Neuronal stem cell (in vitro differentiated cells): ENCODE results near the gene FNIP2.
A peak's percentile ranks its signal among the peaks of the same experiment; 100 is the strongest.

Experiments
- DNase-seq: peaks from one replicate; pipeline ENCODE4 v3.0.0-alpha.2; 2013; ENCODE audit warnings: low spot score
- H2AFZ ChIP-seq: one replicate; pipeline ENCODE4 v1.6.1; 2013; ENCODE audit warnings: mild to moderate bottlenecking, low read length, inconsistent platforms
- H2AK5ac ChIP-seq: 2 replicates; pipeline ENCODE4 v1.6.1; 2013; ENCODE audit warnings: low read depth, mild to moderate bottlenecking, inconsistent platforms, low read length, moderate library complexity, mixed read lengths
- H2BK120ac ChIP-seq: 2 replicates; pipeline ENCODE4 v1.6.1; 2013; ENCODE audit warnings: low read depth, mild to moderate bottlenecking, inconsistent platforms, low read length, moderate library complexity, mixed read lengths
- H2BK12ac ChIP-seq: one replicate; pipeline ENCODE4 v1.6.1; 2013; ENCODE audit warnings: low read length, inconsistent platforms
- H2BK15ac ChIP-seq: 2 replicates; pipeline ENCODE4 v1.6.1; 2013; ENCODE audit warnings: mild to moderate bottlenecking, low read length, inconsistent platforms, mixed read lengths
- H2BK5ac ChIP-seq: one replicate; pipeline ENCODE4 v1.6.1; 2013; ENCODE audit warnings: inconsistent platforms, mild to moderate bottlenecking, low read length, moderate library complexity
- H3K14ac ChIP-seq: one replicate; pipeline ENCODE4 v1.6.1; 2013; ENCODE audit warnings: low read length, inconsistent platforms
- H3K18ac ChIP-seq: 2 replicates; pipeline ENCODE4 v1.6.1; 2013; ENCODE audit warnings: low read length, inconsistent platforms
- H3K23ac ChIP-seq: 2 replicates; pipeline ENCODE4 v1.6.1; 2013; ENCODE audit warnings: low read depth, mild to moderate bottlenecking, mixed read lengths, low read length, inconsistent platforms; ENCODE audit not compliant: poor library complexity
- H3K27ac ChIP-seq: replicated peaks from 3 replicates; pipeline ENCODE4 v1.5.1; 2013; ENCODE audit warnings: low read length, inconsistent platforms
- H3K27me3 ChIP-seq, 3 experiments: 2 replicates each; pipeline ENCODE4 v1.6.1; 2013; ENCODE audit warnings: low read length in 3 of 3, mild to moderate bottlenecking in 2 of 3, inconsistent platforms in 1 of 3, low read depth in 1 of 3, mixed read lengths in 1 of 3, moderate library complexity in 1 of 3; ENCODE audit not compliant: control insufficient read depth in 3 of 3, insufficient read depth in 3 of 3
- H3K36me3 ChIP-seq, 2 donors: replicated peaks in 1 of 2; 2 replicates each; pipeline ENCODE4 v1.6.1; 2013; ENCODE audit warnings: low read length in 2 of 2; ENCODE audit not compliant: control insufficient read depth in 2 of 2, insufficient read depth in 2 of 2
- H3K4ac ChIP-seq: 2 replicates; pipeline ENCODE4 v1.6.1; 2013; ENCODE audit warnings: inconsistent platforms, mild to moderate bottlenecking, low read length, moderate library complexity
- H3K4me1 ChIP-seq, 2 donors: 1 replicate in 1 of 2; 2 replicates in 1 of 2; pipeline ENCODE4 v1.6.1; 2013; ENCODE audit warnings: low read length in 2 of 2, low read depth in 1 of 2; ENCODE audit not compliant: control insufficient read depth in 2 of 2, insufficient read depth in 1 of 2
- H3K4me2 ChIP-seq: one replicate; pipeline ENCODE4 v1.6.1; 2013; ENCODE audit warnings: mild to moderate bottlenecking, low read length, inconsistent platforms; ENCODE audit not compliant: insufficient read depth, poor library complexity, severe bottlenecking
- H3K4me3 ChIP-seq, 2 donors: 2 replicates each; pipeline ENCODE4 v1.5.1; 2013; ENCODE audit warnings: low read length in 2 of 2, mild to moderate bottlenecking in 2 of 2, inconsistent platforms in 1 of 2, moderate library complexity in 1 of 2
- H3K79me1 ChIP-seq: one replicate; pipeline ENCODE4 v1.6.1; 2013; ENCODE audit warnings: low read depth, mild to moderate bottlenecking, inconsistent platforms, low read length, moderate library complexity
- H3K9ac ChIP-seq: one replicate; pipeline ENCODE4 v1.6.1; 2013; ENCODE audit warnings: mild to moderate bottlenecking, low read depth, low read length, inconsistent platforms; ENCODE audit not compliant: poor library complexity
- H3K9me3 ChIP-seq, 2 donors: replicated peaks in 1 of 2; 2 replicates each; pipeline versions ENCODE3 to v1.6.1; 2013; ENCODE audit warnings: low read length in 2 of 2, mild to moderate bottlenecking in 2 of 2, inconsistent platforms in 1 of 2, low read depth in 1 of 2, mixed read lengths in 1 of 2, moderate library complexity in 1 of 2; ENCODE audit not compliant: control insufficient read depth in 2 of 2, insufficient read depth in 1 of 2
- H4K8ac ChIP-seq: one replicate; pipeline ENCODE4 v1.6.1; 2013; ENCODE audit warnings: low read depth, mild to moderate bottlenecking, inconsistent platforms, low read length, moderate library complexity
- H4K91ac ChIP-seq: one replicate; pipeline ENCODE4 v1.6.1; 2013; ENCODE audit warnings: low read length, low read depth, mild to moderate bottlenecking, inconsistent platforms; ENCODE audit not compliant: poor library complexity
- WGBS, 2 donors: extraction: QIAGEN DNeasy Blood & Tissue Kit; methylation state at CpG; one replicate each; pipeline ENCODE4 v1.1.7; 2013; ENCODE audit warnings: missing lambda C conversion rate in 2 of 2, mixed read lengths in 1 of 2; ENCODE audit not compliant: insufficient read length in 2 of 2, insufficient replicate concordance in 1 of 2; ENCODE audit errors: extremely low coverage in 2 of 2; 5-methylcytosine and 5-hydroxymethylcytosine counted together

FNIP2 gene

DNA sequence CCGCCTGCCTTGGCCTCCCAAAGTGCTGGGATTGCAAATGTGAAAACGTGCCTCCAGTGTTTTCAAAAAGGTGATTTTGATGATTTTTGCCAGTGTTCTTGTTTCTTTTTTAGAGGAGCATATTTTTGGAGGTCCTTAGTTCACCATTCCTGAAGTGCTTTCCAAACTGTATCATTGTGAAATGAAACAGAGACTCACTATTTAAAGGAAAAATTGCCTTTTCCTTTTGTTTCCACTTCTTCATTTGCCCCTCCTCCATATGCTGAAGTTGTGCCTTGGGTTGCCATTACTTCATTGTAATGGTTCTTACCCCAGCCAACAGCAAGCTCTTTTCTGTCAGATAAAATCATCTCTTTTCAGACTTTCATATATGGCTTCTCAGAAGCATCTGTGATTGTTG is 164.4 kb downstream of the FNIP2 start:
- no CpG with 5 or more reads among the region's 2 CpGs for WGBS, 2 donors
- Histone ChIP-seq H2BK5ac (no peak overlapping the region), H3K36me3 (no peaks in the 10 kb centered on the region), H3K4me2 (no peak overlapping the region), H3K23ac (no peak overlapping the region), H2AFZ (no peak overlapping the region), H3K4me1 (peaks cover 0 to 4% of the 10 kb centered on the region in 2 donors), H3K4ac (no peak overlapping the region), H2BK15ac (no peak overlapping the region), H3K14ac (no peak overlapping the region), H4K8ac (no peak overlapping the region), H3K9ac (no peak overlapping the region), H2AK5ac (no peak overlapping the region), H2BK120ac (no peak overlapping the region), H2BK12ac (no peak overlapping the region), H3K79me1 (no peaks in the 10 kb centered on the region), H3K27me3 (no peaks in the 10 kb centered on the region), H3K9me3 (no peaks in the 10 kb centered on the region), H3K18ac (no peak overlapping the region), H3K27ac (no peak overlapping the region), H3K4me3 (no peak overlapping the region), H4K91ac (no peak overlapping the region)
- no peak for DNase-seq

DNA sequence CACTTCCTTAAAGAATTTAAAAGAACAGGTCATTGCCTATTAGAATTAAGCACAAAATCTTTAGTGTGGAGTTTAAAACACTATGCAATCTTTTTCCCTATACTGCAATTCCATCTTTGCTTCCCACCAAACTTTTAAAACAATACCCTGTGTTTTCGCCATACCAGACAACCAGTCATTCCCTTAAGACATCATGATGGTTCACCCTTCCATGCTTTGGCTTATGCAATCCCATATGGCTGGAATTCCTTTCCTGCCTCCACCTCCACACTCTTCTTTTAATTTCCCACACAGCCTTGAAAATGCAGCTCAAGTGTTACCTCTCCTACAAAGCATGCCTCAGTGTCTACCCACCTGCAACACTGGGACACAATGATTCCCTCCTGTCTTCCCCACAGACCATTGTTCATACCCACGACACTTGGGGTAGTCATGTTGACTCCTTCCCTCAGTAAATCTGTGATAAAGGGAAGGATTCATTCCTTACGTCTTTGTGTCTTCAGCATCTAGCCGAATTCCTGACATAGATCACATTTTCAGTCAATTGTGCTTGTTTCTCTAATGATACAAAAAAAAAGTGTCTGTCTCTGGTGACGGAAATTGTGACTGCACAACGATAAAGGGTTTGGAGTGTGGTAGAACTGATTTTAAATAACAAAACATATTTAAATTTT is 166.3 kb downstream of the FNIP2 start:
- no peaks in the 10 kb centered on the region for H3K79me1 ChIP-seq
- peak overlapping the region; percentile 30 for H2AFZ ChIP-seq
- no peak overlapping the region for H2BK12ac ChIP-seq
- H3K4me3 ChIP-seq: no peak overlapping the region
- H3K36me3 ChIP-seq: no peaks in the 10 kb centered on the region
- no peak overlapping the region for H4K8ac ChIP-seq
- no peak overlapping the region for H4K91ac ChIP-seq
- no peaks in the 10 kb centered on the region for H3K27me3 ChIP-seq
- no CpG with 5 or more reads among the region's 6 CpGs for WGBS, 2 donors
- H3K4me2 ChIP-seq: no peak overlapping the region
- DNase-seq: peak; percentile 23
- H3K27ac ChIP-seq: peak overlapping the region; percentile 5
- H3K14ac ChIP-seq: no peak overlapping the region
- H2BK5ac ChIP-seq: no peak overlapping the region
- no peak overlapping the region for H3K4ac ChIP-seq
- peaks cover 0 to 4% of the 10 kb centered on the region in 2 donors for H3K4me1 ChIP-seq
- no peak overlapping the region for H2AK5ac ChIP-seq
- H2BK120ac ChIP-seq: no peak overlapping the region
- no peak overlapping the region for H3K9ac ChIP-seq
- no peaks in the 10 kb centered on the region for H3K9me3 ChIP-seq
- H2BK15ac ChIP-seq: no peak overlapping the region
- H3K23ac ChIP-seq: no peak overlapping the region
- no peak overlapping the region for H3K18ac ChIP-seq

DNA sequence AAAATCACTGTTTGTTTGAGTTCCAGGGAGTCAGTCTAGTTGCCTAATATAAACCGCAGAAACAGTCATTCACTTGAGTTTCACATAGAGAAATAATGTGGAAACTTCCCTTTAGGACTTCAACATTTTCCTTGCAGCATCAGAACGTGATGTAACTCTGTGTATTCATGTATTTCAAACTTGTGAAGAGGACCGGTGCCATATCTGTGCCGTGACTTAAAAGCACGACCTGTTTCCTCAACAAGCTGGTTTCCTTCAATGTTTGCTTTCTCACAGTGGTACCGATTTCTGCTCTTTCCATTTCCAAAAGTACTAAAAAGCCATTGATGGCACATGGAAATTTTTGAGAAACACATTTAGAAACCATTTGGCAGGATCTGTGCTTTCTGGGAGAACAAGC is 167.4 kb downstream of the FNIP2 start:
- Histone ChIP-seq H3K4ac (no peak overlapping the region), H2BK15ac (no peak overlapping the region), H3K4me2 (no peak overlapping the region), H4K8ac (no peak overlapping the region), H3K4me1 (peaks cover 0 to 4% of the 10 kb centered on the region in 2 donors), H3K36me3 (no peaks in the 10 kb centered on the region), H2AK5ac (no peak overlapping the region), H3K9me3 (no peaks in the 10 kb centered on the region), H3K18ac (no peak overlapping the region), H2BK5ac (no peak overlapping the region), H2BK12ac (no peak overlapping the region), H3K4me3 (no peak overlapping the region), H3K9ac (no peak overlapping the region), H3K23ac (no peak overlapping the region), H4K91ac (no peak overlapping the region), H3K14ac (no peak overlapping the region), H2AFZ (peak overlapping the region; percentile 18), H3K27me3 (no peaks in the 10 kb centered on the region), H2BK120ac (no peak overlapping the region), H3K27ac (no peak overlapping the region), H3K79me1 (no peaks in the 10 kb centered on the region)
- no CpG with 5 or more reads among the region's 6 CpGs for WGBS, 2 donors
- DNase-seq: no peak

DNA sequence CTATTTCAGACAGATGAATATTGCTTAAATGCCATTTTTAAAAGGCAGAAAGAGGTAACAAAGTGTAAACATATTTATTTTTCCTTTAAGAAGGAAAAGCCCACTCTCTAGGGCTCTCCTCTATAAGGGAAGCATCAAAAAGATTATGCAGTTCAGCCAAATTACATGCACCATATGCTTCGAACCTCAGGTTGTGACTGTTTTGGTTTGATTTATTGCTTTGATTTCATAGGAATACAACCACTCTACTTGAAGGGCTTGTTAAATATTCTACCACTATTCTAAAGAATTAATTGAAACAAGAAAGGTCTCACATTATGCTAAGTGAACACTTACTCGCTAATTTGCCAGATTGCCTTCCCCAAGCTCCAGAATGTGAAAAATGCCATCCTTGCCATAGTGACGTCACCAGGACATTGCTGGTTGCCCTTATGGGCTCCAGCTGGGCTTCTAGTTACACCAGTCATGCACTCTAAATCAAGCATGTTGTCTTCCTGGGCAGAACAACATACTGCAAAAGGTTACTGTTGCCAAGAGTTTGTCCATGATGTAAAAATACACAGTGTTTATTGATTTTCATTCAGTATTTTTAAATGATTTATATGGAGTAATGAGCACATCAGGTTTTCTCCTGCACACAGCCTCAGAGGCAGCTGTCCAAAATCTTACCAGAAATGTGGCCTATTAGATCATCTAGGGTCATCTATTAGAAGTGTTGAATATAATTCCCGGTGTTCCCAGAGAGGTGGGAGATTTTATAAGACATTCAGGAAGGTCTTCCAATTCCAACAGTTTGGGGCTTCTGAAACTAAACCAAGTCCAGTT is 169.6 kb downstream of the FNIP2 start:
- Histone ChIP-seq H3K4me1 (peaks cover 0 to 4% of the 10 kb centered on the region in 2 donors), H2AFZ (no peak overlapping the region), H3K79me1 (no peaks in the 10 kb centered on the region), H2AK5ac (no peak overlapping the region), H3K36me3 (no peaks in the 10 kb centered on the region), H4K8ac (no peak overlapping the region), H2BK120ac (no peak overlapping the region), H3K18ac (no peak overlapping the region), H3K23ac (no peak overlapping the region), H2BK12ac (no peak overlapping the region), H3K27ac (no peak overlapping the region), H3K9ac (no peak overlapping the region), H3K4me2 (no peak overlapping the region), H3K9me3 (no peaks in the 10 kb centered on the region), H3K4me3 (no peak overlapping the region), H2BK15ac (no peak overlapping the region), H3K14ac (no peak overlapping the region), H2BK5ac (no peak overlapping the region), H3K27me3 (no peaks in the 10 kb centered on the region), H4K91ac (no peak overlapping the region), H3K4ac (no peak overlapping the region)
- no CpG with 5 or more reads among the region's 4 CpGs for WGBS, 2 donors
- DNase-seq: no peak
